Measurements from ENCODE around the gene CYTIP.

Gene CYTIP

DNA sequence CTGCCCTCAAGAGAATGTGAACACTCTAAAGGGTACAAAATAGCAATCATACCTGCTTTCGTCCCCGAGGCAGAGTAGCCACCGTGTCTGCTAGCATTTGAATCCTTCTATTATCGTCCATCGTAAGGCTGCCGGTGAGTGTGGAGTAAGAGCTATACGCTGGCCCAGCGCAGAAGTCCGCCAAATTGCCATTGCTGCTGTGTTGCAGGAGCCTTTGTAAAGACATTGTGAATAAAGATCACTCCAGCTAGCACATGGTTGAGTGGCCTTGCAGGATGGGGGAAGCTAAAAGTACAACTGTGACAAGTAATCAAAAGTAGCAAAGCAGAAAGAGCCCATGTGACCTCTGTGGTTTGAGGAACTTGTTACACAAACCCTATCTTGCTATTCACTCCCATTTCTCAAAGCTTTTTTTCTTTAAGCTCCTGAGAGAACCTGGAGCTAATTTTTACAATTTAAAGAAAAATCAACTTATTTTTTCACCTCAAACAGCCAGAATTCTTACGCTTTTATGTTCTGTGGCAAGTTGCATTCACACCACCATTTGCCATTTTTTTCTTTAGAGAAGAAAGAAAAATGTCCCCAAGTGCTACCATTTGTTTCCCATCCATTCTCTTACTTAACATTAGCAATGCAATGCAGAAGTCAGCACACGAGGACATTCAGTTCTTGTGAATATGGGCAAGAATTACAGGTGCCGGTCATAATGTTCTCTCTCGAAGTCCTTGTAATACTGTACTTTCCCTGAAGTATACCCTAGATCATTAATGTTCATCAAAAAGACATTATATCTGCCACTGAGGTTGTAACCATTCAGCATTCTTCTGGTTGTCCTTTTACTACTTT, at the start of gene CYTIP:
CYTIP (minus strand) TSS at position 295 of the 846 bp plus-strand sequence; CDS start at position 226, 69 bp downstream.
- DNase-seq = peak; percentile 51

DNA sequence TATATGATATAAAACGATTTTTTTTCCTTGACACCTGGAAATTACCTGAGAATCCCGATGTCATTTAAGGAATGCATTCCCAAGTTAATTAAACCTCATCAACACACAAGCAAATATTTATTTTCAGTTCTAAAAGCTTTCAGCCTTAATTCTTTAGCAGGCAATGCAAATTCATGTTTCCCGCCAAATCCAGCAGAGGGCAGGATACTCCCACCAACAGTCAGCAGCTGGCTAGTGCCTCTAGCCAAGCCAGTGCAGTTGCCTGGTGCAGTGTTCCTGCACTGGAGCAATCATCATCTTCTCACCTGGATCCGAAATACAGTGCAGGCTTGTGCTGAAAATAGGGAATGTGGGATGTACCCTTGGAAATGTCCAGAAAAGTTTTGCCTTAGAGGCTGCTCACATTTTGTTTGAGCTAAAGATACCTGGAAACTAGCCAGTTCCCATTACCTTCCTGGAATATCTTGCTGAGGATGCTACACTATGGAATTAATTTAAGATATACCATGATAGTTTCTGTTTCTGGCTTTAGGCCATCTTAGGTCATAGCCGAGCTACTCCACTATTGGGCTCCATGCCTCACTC, 48.4 kb upstream of the CYTIP start:
- peak; percentile 73 for DNase-seq

DNA sequence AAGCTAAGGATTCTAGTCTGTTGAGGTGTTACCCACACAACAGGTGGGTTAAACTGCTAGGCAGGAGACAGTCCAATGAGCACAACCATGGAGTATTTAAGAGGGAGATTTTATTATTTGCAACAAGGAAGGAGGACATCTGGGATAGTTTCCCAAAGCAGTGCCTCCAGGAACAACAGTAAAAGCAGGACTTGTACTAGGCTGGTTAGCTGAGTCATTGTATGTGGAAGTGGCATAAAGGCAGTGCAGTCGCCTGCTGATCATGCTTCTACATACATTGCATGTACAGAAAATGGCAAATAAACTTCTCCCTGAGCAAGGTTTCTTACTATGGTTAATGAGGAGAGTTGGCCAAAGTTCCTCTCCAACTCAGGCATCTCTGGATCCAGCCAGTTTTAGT, 46.1 kb upstream of the CYTIP start:
- no peak for DNase-seq

DNA sequence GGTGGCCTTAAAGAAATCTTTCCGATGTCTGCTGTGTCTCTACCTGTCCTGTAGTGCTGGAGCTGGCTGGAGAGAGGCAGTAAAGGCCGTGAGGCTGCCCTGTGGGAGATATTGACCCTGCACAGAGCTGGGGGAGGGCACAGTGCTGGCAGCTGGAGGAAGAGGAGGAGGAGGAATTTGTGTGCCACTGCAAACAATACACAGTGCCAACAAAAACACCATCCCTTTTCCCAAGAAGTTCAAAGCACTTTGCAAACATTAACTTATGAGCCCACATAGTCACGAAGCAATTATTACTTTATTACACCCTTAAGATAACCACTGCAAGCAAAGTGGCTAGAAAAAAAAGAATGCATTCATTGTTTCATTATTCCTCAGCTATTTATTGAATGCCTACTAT, 45.0 kb upstream of the CYTIP start:
- no peak for DNase-seq

DNA sequence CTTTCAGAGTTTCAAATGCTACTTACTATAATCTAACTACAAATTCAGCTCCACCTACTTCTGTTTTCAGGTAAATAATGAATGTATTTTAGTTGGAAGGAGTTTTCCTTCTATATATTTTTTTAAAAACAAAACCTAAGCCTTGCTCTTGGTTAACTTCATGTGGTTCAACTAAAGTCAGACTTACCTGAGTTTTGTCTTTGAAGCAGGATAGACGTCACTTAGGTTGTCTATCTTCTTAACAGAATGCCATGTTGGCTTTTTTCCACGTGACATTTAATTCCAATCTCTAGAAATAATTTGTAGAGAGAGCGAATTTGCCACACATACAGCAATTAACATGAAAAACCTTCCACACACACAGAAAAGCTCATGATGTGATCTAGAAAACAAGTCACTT, 43.9 kb upstream of the CYTIP start:
- DNase-seq = no peak

DNA sequence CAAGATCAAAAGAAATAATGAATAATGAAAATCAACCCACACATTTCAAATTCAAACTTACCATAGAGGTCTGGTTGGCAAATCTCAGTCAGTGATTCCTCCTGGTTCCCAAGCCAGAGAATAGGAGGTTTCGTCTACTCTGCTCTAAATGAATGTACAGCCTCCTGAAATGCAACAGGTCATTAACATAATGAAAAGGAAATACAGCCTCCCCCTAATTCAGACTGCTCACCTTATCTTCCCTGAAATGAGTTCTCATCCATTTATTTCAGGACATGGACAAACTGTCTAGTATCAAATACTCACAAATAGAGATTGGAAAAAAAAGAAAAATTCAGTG, 43.4 kb upstream of the CYTIP start:
- DNase-seq = no peak

DNA sequence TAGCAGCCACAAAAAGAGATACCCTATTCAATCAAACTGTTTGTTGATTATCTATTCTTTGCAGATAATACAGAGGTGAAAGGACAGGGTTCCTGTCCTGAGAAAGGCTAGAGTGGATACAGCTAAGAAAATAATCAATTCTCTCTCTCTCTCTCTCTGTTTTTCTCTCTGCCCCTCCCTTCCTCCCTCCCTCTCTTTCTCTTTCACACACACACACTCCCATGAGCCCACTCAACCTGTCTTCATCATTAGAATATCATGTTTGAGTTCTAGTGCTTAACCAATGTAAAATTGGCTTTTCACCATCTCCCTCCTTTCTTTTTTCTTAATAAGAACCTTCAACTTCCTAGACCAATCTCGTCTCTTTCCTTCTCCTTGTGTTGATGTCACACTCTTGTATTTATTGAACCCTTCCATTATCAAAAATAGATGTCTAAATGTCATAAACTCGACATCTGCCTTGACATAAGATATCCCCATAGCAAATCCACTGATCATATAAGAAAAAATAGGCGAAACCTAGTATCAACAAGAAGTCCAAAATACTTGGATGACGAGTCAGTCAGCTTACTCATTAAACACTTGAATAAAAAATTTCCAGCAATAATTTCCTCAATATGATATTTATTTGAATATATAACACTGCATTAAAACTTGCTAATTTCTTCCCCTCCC, 42.8 kb upstream of the CYTIP start:
- DNase-seq = no peak

DNA sequence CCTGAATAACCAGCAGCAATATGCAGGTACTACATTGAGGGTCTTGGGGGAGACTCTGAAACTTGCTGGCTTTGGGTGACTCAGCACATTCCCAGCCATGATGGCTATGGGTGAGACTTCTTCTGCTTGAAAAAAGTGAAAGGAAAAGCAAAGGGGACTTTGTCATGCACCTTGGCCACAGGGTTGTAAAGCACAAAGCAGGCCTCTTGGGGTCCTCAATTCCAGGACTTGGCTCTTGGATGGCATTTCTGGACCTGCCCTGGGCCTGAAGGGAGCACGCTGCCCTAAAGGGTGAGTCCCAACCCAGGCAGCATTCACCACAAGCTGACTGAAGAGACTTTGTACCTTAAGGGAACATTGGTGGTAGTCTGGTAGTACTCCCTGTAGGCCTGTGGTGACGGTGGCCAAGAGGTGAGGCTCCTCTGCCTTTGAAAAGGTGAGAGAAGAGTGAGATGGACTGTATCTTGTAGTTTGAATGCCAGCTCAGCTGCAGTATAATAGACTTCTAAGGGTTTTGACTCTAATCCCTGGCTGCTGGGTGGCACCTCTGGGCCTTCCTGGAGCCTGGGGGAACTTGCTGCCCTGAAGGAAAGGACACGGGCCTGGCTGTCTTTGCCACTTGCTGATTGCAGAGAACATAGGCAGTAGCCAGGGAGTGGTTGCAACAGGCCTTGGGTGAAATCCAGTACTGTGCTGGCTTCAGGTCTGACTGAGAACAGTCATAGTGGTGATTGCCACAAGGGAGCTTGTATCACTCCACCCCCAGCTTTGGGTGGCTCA, 36.5 kb upstream of the CYTIP start:
- peak; percentile 37 for DNase-seq

DNA sequence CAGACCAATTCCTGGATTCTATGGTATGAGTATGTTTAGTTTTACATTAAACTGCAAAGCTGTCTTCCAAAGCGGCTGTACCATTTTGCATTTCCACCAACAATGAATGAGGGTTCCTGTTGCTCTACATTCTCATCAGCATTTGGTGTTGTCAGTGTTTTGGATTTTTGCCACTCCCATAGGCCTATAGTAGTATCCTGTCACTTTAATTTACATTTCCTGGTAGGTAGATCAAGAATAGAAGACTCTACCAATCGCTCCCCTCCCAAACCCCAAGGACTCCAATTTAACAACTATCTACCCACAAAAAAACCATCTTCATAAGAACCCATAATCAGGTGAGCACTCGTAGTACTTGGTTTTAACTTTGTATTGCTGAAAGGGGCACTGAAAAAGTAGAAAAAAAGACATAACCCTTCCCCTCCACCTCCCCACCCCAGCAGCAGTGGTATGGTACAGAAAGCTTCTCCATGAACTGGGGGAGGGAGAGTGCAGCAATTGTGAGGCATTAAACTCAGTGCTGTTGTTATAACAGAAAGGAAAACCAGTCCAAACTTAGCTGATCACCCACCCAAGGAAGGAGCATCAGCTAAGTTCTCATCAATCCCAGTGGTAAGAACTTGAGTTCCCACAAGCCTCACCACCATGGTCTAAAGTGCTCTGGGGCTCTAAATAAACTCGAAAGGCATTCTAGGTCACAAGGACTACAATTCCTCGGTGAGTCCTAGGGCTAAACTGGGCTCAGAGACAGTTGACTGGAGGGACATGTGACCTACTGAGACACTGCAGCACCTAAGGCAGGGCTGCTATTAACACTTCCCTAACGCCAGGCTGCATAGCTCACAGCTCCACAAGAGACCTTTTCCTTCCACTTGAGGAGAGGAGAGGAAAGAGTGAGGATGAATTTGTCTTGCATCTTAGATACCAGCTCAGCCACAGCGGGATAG, 35.5 kb upstream of the CYTIP start:
- no peak for DNase-seq

DNA sequence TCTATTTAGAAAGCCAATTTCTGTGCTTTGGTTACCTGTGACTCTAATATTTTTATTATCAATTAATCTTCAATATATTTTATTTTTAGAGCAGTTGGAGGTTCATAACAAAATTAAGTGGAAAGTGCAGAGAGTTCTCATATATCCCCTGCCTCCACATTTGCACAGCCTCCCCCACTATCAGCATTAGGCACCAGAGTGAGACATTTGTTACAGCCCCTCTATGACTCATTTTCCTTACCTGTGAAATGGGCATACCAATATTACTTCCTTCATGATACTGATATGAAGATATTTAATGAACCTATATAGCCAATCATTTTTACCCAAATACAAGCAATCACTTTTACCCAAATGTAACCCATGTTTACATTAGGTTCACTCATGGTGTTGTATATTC, 34.0 kb upstream of the CYTIP start:
- no peak for DNase-seq

DNA sequence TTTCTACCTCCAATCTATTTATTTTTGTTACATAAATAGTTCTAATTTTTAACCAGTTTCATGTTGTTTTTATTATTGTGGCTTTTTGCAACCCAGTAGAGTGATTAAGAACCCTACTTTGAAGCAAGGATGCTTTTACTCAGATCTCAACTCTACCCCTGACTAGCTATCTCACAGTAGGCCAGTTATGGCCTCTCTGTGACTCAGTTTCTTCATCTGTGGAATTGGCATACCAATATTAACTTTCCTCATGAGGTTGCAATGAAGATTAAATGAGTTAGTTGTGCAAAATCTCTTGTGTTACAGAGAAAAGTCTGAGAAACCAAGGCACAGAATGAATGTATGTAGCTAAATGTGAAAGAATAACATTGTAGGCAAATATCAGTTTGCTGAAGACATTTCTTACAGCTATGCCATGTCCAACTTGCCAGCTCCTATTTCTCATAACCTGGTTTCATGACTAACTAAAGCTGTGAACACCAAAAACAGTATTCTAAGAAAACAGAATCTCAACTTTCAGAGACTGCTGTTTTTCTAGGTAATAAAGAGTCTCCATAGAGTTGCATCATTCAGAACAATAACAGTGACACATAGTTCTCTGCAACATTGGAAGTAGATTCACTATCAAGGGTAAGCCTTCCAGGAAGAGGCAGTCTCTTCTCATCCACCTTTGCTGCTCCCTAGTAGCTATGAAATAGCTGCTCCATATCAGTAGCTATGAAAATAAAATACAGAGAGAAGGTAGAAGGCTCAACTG, 33.2 kb upstream of the CYTIP start:
- no peak for DNase-seq

DNA sequence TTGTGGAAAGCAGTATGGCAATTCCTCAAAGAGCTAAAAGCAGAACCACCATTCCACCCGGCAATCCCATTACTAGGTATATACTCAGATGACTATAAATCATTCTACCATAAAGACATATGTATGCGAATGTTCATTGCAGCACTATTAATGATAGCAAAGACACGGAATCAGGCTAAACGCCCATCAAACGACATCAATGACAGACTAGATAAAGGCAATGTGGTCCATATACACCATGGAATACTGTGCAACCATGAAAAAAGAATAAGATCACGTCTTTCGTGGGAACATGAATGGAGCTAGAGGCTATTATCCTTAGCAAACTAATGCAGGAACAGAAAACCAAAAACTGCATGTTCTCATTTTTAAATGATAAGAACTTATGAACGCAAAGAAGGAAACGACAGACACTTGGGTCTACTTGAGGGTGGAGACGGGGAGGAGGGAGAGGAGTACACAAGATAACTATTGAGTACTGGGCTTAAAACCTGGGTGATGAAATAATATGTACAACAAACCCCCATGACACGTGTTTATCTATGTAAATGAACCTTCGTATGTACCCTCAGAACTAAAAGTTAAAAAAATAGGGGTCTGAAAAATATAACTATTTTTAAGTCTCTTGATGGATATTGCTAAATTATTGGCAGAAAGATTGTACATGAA, 32.0 kb upstream of the CYTIP start:
- no peak for DNase-seq

DNA sequence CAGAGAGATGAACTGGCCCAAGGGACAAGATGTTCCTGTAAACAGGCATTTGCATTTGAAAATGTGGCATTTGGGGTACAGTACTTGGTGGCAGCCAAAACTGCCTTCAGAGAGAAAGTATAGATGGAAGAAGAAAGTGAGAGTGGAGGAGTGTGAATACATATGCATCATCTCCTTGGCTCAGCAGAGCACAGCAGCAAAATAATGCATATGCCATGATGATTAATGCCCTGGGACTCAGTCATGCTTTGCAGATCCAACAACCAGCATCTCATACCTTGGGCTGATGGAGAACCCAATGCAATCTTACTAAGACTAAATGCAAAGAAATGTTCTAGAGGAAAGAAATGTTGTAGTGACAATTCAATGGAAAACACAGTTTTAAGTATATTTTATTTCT, 29.7 kb upstream of the CYTIP start:
- no peak for DNase-seq

DNA sequence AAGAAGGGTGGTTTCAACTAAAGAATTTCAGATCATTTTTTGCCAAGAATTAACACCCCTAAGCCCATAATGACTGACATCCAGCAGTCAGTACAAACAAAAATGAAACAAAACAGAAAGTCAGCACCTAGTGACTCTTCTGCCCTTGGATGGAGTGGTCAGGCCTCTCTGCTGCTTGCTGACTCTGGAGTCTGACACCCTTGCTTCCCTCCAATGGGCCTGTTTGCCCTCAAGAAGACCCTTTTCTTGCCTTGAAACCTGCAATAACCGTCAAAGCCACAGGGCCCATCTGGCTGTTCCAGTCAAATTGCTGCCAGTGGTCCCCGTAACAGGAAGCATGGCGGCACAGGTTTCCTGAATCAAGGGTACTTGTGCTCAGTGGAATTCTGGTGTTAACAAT, 27.2 kb upstream of the CYTIP start:
- DNase-seq = no peak

DNA sequence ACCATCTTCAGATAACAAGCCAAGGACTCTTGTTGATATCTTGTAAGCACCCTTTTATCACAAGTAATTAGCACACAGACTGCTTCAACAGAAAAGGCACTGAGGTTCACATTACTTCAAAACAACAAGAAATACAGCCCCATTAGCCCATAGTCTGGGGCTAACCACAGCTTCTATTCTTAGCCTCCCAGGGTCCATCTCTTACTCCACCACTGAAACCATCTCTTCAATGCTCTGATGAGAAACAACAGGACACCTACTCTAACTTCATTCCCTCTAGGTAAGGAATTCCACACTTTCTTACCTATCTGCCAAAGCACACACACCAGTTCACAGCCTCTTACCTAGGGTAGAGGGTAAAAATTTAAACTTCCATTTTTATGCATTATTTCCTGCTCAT, 26.4 kb upstream of the CYTIP start:
- DNase-seq = no peak

DNA sequence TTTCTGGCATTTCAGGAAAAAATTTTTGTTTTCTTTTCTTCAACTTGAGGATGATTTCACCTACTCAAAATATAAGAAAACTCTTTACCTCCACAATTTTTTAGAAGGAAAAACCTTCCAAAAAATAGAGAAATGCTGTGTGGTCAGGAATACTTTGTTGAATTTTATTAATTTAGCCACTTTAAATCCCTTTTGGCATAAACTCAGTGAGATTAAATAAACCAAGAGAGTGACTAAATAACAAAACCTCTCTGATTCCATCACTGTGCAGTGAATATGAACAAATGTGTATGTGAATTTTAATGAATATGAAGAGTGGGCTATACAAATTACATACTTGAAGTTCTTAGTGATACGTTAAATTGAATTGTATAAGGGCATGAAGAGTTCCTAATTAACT, 25.8 kb upstream of the CYTIP start:
- no peak for DNase-seq

DNA sequence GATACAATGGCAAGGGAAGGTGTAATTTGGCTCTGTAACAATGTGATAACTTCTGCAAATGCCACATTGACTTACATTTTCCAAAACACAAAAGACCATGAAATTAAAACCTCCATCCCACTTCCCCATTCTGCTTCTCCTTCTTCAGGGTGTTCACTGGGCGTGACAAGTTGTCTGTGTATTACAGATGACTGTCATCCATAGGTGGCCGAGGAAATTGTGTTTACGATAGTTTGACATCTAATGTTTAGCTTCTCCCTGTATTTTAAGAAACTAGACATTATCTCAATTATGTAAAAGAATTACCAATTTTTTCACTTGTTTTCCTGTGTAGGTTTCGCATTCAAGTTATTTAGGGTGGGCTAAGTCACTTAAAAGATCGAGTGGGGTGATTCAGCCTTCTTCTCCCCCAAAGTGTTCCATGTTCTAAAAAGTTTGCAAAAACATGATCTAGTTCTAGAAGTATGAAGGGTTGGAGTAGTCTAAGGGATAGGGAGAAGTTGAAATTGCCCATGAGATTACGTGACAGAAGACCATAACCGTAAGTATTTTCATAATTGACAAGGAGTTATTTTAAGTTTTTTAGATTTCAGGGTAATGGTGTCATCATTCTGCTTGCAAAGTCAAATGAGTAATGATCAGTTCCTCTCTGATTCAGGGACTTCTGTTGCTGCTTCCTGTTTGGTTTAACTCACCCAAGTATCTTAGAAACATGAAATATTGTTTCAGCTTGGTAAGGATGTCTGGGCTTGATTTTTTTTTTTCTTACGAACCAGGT, 25.2 kb upstream of the CYTIP start:
- DNase-seq = no peak

DNA sequence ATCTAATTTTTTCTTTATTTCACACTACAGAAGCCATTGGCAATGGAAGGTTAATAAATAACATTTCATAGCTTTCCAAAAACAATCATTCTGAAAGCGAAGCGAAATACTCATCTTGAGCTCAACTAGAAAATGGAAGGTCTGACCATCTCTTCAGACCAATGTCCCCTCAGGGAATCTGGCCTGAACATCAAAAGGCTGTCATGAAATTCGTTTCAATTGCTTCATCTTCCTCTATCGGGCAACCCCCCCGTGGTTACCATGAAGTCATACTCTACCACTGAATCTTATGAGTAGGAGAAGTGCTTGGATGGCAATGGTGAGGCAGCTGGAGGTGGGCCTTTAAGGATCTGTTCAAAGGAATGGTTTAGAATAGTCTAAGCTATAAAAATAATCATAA, 22.9 kb upstream of the CYTIP start:
- DNase-seq = peak; percentile 34

DNA sequence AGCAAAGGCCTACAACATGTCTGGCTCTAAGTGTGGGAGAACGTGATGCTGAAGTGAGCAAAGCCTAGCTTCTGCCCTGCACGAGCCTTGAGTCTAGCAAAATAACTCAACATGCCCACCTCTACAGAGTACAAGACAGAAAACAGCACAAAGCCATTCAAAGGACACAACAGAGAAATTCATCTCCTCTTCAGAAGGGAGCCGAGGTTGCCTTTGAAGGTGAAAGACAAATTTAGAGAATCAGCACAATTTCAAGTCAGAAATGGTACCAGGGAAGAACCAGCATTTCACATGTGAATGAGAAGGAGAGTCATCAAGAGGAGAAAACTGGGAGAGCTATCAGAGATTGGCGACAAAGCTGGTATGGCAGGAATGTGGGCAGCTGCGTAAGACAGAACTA, 21.7 kb upstream of the CYTIP start:
- no peak for DNase-seq

DNA sequence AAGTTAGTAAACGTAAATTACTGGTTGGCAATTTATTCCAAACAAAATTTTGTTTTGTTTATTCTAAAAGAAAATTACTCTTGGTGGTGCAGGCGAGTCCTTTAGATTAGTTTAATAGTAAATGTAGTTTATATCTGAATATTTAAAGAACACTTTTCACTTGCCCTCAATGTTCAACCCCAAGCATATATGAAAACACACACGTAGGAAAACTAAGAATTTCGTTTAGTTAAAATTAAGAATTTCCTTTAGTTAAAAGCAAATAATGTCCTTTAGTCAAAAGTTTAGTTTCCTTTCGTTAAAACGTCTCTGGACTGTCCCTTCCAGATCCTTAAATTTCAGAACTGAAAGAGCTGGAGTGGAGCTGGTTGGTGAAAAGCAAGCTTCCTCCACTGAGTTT, 19.1 kb upstream of the CYTIP start:
- DNase-seq = no peak

Measured in activated naive CD4-positive, alpha-beta T cell treated with anti-CD3 and anti-CD28 coated beads, Interleukin-2, amount 50 U/mL, for 16 hours (primary cell).